Measurements from ENCODE around the gene ZC3H4.
"Not testable (repeated sequence)": the region's sequence is repeated elsewhere in the genome, so short reads cannot be mapped to it uniquely, and the experiment has no call there.

Gene ZC3H4

GRCh38 chr19:47107202-47107952, 6.2 kb downstream of the ZC3H4 start:
- DNase-seq: no peak

GRCh38 chr19:47106821-47107201, 6.8 kb downstream of the ZC3H4 start:
- no peak for DNase-seq

GRCh38 chr19:47105874-47106273, 7.7 kb downstream of the ZC3H4 start:
- DNase-seq: no peak

GRCh38 chr19:47104680-47105079, 8.9 kb downstream of the ZC3H4 start:
- DNase-seq: no peak

GRCh38 chr19:47102346-47103060, 11.1 kb downstream of the ZC3H4 start:
- no peak for DNase-seq

GRCh38 chr19:47101116-47101515, 12.5 kb downstream of the ZC3H4 start:
- not testable (repeated sequence) for DNase-seq

GRCh38 chr19:47100290-47100689, 13.3 kb downstream of the ZC3H4 start:
- DNase-seq: no peak

GRCh38 chr19:47099576-47100050, 14.0 kb downstream of the ZC3H4 start:
- no peak for DNase-seq

GRCh38 chr19:47098608-47099007, 15.0 kb downstream of the ZC3H4 start:
- no peak for DNase-seq

GRCh38 chr19:47097396-47098201, 16.0 kb downstream of the ZC3H4 start:
- DNase-seq: no peak

GRCh38 chr19:47096721-47097120, 16.9 kb downstream of the ZC3H4 start:
- DNase-seq: no peak

- no peak for DNase-seq
These were observed 17.4 kb downstream of the ZC3H4 start for GRCh38 chr19:47096100-47096704.

- no peak for DNase-seq
These were observed 18.0 kb downstream of the ZC3H4 start for GRCh38 chr19:47095476-47096099.

- no peak for DNase-seq
These were observed 18.8 kb downstream of the ZC3H4 start for GRCh38 chr19:47094557-47095475.

- DNase-seq: no peak
These were observed 19.7 kb downstream of the ZC3H4 start for GRCh38 chr19:47093841-47094240.

GRCh38 chr19:47093254-47093653, 20.3 kb downstream of the ZC3H4 start:
- no peak for DNase-seq

GRCh38 chr19:47089767-47090350, 23.7 kb downstream of the ZC3H4 start:
- no peak for DNase-seq

GRCh38 chr19:47086280-47086679, 27.3 kb downstream of the ZC3H4 start:
- DNase-seq: no peak

- no peak for DNase-seq
These were observed 28.6 kb downstream of the ZC3H4 start for GRCh38 chr19:47084879-47085439.

- DNase-seq: no peak
These were observed 31.1 kb downstream of the ZC3H4 start for GRCh38 chr19:47082493-47082892.

GRCh38 chr19:47081095-47081494, 32.5 kb downstream of the ZC3H4 start:
- no peak for DNase-seq

All from SHP77 (cell line).